K562 (cell line): ENCODE measurements around the gene CABP5. TPM values are rescaled to one million over a fixed set of nuclear protein-coding genes. Genes with fewer than 3 reads are reported as not detected.

Experiments used
- ATAC-seq: fragments of 200-7000 bp; cut with Tn5 transposase; 3 replicates; pipeline ENCODE4 v1.9.1; 2020; ENCODE audit warnings: moderate library complexity
- BruUV-seq: library from RNA; stranded (reverse); fragments of 400-500 nt; replicated peaks from 2 replicates; lab custom pipeline; 2021; lab: Mats Ljungman, UMichigan
- CTCF ChIA-PET: fragments of 300-600 bp; formaldehyde crosslinking; extraction: SDS; loops from one replicate; lab custom pipeline; 2021; ENCODE audit warnings: low intra/inter-chr PET ratio; lab: Yijun Ruan, JAX
- POLR2A ChIA-PET: fragments of 300-600, 350-650 bp; sonication (Branson Sonifier 250); formaldehyde crosslinking; extraction: SDS; loops from one replicate; lab custom pipeline; 2021; ENCODE audit warnings: antibody characterized with exemption, inconsistent platforms; lab: Yijun Ruan, JAX
- DNase-seq, 4 experiments: peaks; one replicate each; pipeline versions ENCODE4 v3.0.0 to v3.0.0-alpha.2; 2011 to 2018; ENCODE audit warnings: low spot score in 3 of 4, mixed read lengths in 3 of 4; ENCODE audit errors: extremely low read depth in 1 of 4
- FAIRE-seq: peaks from 2 replicates; lab custom pipeline; 2011; peaks lifted over from hg19 to GRCh38; lab: Jason Lieb, UNC
- H2AFZ ChIP-seq: 2 replicates; pipeline ENCODE4 v1.6.0; 2011; ENCODE audit warnings: low read depth, low read length, control low read depth, inconsistent platforms
- H3K27ac ChIP-seq: fragments of 200-600 bp; 3 replicates; pipeline ENCODE4 v1.8.0; 2011; ENCODE audit warnings: low read depth, mild to moderate bottlenecking, control low read depth, inconsistent platforms, low read length, moderate library complexity, mixed read lengths; ENCODE audit errors: extremely low read depth
- H3K27me3 ChIP-seq, 2 experiments: fragments of 300-600 bp in 1 of 2; 2 replicates in 1 of 2; 3 replicates in 1 of 2; pipeline versions ENCODE4 v1.6.0 to v1.8.0; 2011; ENCODE audit warnings: inconsistent platforms in 2 of 2, low read length in 2 of 2, mild to moderate bottlenecking in 1 of 2, mixed read lengths in 1 of 2, moderate library complexity in 1 of 2; ENCODE audit not compliant: control insufficient read depth in 2 of 2, insufficient read depth in 2 of 2
- H3K36me3 ChIP-seq: fragments of 300-600 bp; 3 replicates; pipeline ENCODE4 v1.8.0; 2011; ENCODE audit warnings: mild to moderate bottlenecking, low read length, inconsistent platforms; ENCODE audit not compliant: control insufficient read depth, insufficient read depth
- H3K4me1 ChIP-seq, 2 experiments: fragments of 200-600 bp in 1 of 2; replicated peaks in 1 of 2; 2 replicates in 1 of 2; 3 replicates in 1 of 2; pipeline versions ENCODE4 v1.5.1 to v1.8.0; 2011; ENCODE audit warnings: inconsistent platforms in 2 of 2, low read length in 2 of 2, mild to moderate bottlenecking in 1 of 2, mixed read lengths in 1 of 2, moderate library complexity in 1 of 2; ENCODE audit not compliant: control insufficient read depth in 2 of 2, insufficient read depth in 2 of 2
- H3K4me2 ChIP-seq: 2 replicates; pipeline ENCODE4 v1.6.1; 2011; ENCODE audit warnings: low read length, control low read depth, inconsistent platforms, mixed read lengths; ENCODE audit not compliant: insufficient read depth
- H3K4me3 ChIP-seq: fragments of 200-600 bp; sonication (generic), shearing (Covaris generic); 2 replicates; pipeline ENCODE4 v1.5.1; 2016; ENCODE audit warnings: control low read depth, inconsistent platforms
- H3K79me2 ChIP-seq: fragments of 200-600 bp; 3 replicates; pipeline ENCODE4 v1.8.0; 2011; ENCODE audit warnings: low read length, inconsistent platforms; ENCODE audit not compliant: control insufficient read depth, insufficient read depth
- H3K9ac ChIP-seq, 2 experiments: 2 replicates each; pipeline versions ENCODE4 v1.6.0 to v1.6.1; 2011; ENCODE audit warnings: low read depth in 2 of 2, low read length in 2 of 2, control low read depth in 1 of 2, inconsistent platforms in 1 of 2, mild to moderate bottlenecking in 1 of 2, mixed read lengths in 1 of 2; ENCODE audit not compliant: insufficient read depth in 1 of 2
- H3K9me1 ChIP-seq: one replicate; pipeline ENCODE4 v1.6.0; 2011; ENCODE audit warnings: inconsistent platforms, mild to moderate bottlenecking, low read length, moderate library complexity; ENCODE audit not compliant: control insufficient read depth, insufficient read depth
- H3K9me3 ChIP-seq: replicated peaks from 2 replicates; pipeline ENCODE4 v1.5.1; 2011; ENCODE audit warnings: low read depth, low read length, inconsistent platforms; ENCODE audit not compliant: control insufficient read depth, insufficient read depth
- H4K20me1 ChIP-seq: replicated peaks from 2 replicates; pipeline ENCODE4 v1.6.1; 2011; ENCODE audit warnings: low read length, inconsistent platforms, mixed read lengths; ENCODE audit not compliant: control insufficient read depth, insufficient read depth
- ATF2 ChIP-seq: sonication (generic); formaldehyde crosslinking; IDR thresholded peaks from 2 replicates; pipeline ENCODE4 v1.8.1; 2022; ENCODE audit warnings: missing genetic modification reagents
- C11orf30 ChIP-seq: fragments of 450-650 bp; IDR thresholded peaks from 2 replicates; pipeline ENCODE4 v1.6.1; 2016; ENCODE audit warnings: low read depth, mild to moderate bottlenecking
- CCNT2 ChIP-seq: IDR thresholded peaks from 2 replicates; pipeline ENCODE4 v1.6.1; 2011; ENCODE audit warnings: borderline replicate concordance, low read depth, mild to moderate bottlenecking, moderate library complexity, mixed read lengths, low read length; ENCODE audit not compliant: insufficient read length; ENCODE audit errors: extremely low read depth
- DACH1 ChIP-seq: fragments of 450-650 bp; IDR thresholded peaks from 2 replicates; pipeline ENCODE4 v1.6.1; 2018; ENCODE audit not compliant: partially characterized antibody
- DNMT1 ChIP-seq: fragments of 450-650 bp; IDR thresholded peaks from 2 replicates; pipeline ENCODE4 v1.6.1; 2016; ENCODE audit warnings: antibody characterized with exemption, mild to moderate bottlenecking
- MCM7 ChIP-seq, 2 experiments: fragments of 450-650 bp; IDR thresholded peaks; 2 replicates each; pipeline ENCODE4 v1.6.1; 2016 to 2018
- MTA3 ChIP-seq: fragments of 450-650 bp; formaldehyde crosslinking; IDR thresholded peaks from 2 replicates; pipeline ENCODE4 v1.6.1; 2017; ENCODE audit warnings: mild to moderate bottlenecking, borderline replicate concordance
- MXI1 ChIP-seq: IDR thresholded peaks from 2 replicates; pipeline ENCODE4 v1.6.1; 2011; ENCODE audit warnings: low read depth, mild to moderate bottlenecking, improper control_type of control experiment, low read length
- NONO ChIP-seq, 2 experiments: fragments of 200-400 bp in 1 of 2; fragments of 450-650 bp in 1 of 2; formaldehyde crosslinking in 1 of 2; IDR thresholded peaks; 2 replicates each; pipeline ENCODE4 v1.6.1; 2017; ENCODE audit warnings: low read depth in 2 of 2, mild to moderate bottlenecking in 2 of 2, moderate library complexity in 2 of 2, low read length in 1 of 2
- NUFIP1 ChIP-seq: fragments of 450-650 bp; IDR thresholded peaks from 2 replicates; pipeline ENCODE4 v1.6.1; 2018; ENCODE audit not compliant: partially characterized antibody
- RBM25 ChIP-seq: fragments of 200-400 bp; formaldehyde crosslinking; IDR thresholded peaks from 2 replicates; pipeline ENCODE4 v1.6.1; 2018; ENCODE audit warnings: low read length, low read depth, moderate library complexity; ENCODE audit not compliant: severe bottlenecking
- STAG1 ChIP-seq: sonication (generic); formaldehyde crosslinking; IDR thresholded peaks from 2 replicates; pipeline ENCODE4 v1.5.0; 2020; ENCODE audit warnings: missing genetic modification reagents, borderline replicate concordance
- TARDBP ChIP-seq: fragments of 450-650 bp; IDR thresholded peaks from 2 replicates; pipeline ENCODE4 v1.6.1; 2016
- TRIM24 ChIP-seq, 2 experiments: fragments of 450-650 bp; IDR thresholded peaks; 2 replicates each; pipeline ENCODE4 v1.6.1; 2016
- ZNF165 ChIP-seq: fragments of 250-450 bp; sonication (Bioruptor Pico); IDR thresholded peaks from 2 replicates; pipeline ENCODE4 v1.4.0; 2020; ENCODE audit warnings: borderline replicate concordance
- ZNF174 ChIP-seq: fragments of 250-450 bp; sonication (Bioruptor Pico); IDR thresholded peaks from 2 replicates; pipeline ENCODE4 v1.4.0; 2020; ENCODE audit warnings: mild to moderate bottlenecking
- ZNF184 ChIP-seq: sonication (generic); formaldehyde crosslinking; IDR thresholded peaks from 2 replicates; pipeline ENCODE4 v1.5.0; 2020; ENCODE audit warnings: missing genetic modification reagents
- ZNF217 ChIP-seq: sonication (generic); formaldehyde crosslinking; IDR thresholded peaks from 2 replicates; pipeline ENCODE4 v1.8.0; 2022; ENCODE audit warnings: mild to moderate bottlenecking, missing genetic modification reagents
- WGBS: fragments of 100-300 bp; shearing (Covaris generic); methylation state at CpG from one replicate; pipeline ENCODE4 v1.1.6; 2016; ENCODE audit warnings: low coverage, mixed read lengths; ENCODE audit not compliant: insufficient coverage; ENCODE audit errors: missing lambda C conversion rate; 5-methylcytosine and 5-hydroxymethylcytosine counted together
- in situ Hi-C: fragments of 300-500 bp; cut with MboI; formaldehyde crosslinking; loops from 4 replicates; pipeline ENCODE4 v1.15.0; 2018; ENCODE audit warnings: inconsistent platforms, mixed read lengths
- intact Hi-C: fragments of 100-400 bp; cut with micrococcal nuclease; formaldehyde crosslinking; loops from 2 replicates; pipeline ENCODE4 v1.14.2; 2022
- polyA plus RNA-seq, 8 experiments: library from polyadenylated mRNA; depleted of rRNA in 4 of 8; stranded (reverse) in 5 of 8; unstranded in 3 of 8; fragments of >200 nt; fragmentation: Nextera tagmentation in 2 of 8; fragmentation: Illumina TruSeq in 1 of 8; extraction: Ambion mirVana in 2 of 8; extraction: Trizol in 1 of 8; gene quantifications; 2 replicates each; pipeline versions ENCODE4 v1.2.1 to v1.2.3, GENCODE V29; 2011 to 2014; ENCODE audit warnings: inconsistent platforms in 1 of 8, missing spikeins in 1 of 8
- total RNA-seq, 7 experiments: library from RNA; depleted of rRNA in 6 of 7; stranded (reverse); fragments of >200 nt in 6 of 7; fragmentation: Illumina TruSeq in 2 of 7; extraction: Trizol in 2 of 7; gene quantifications; 2 replicates each; pipeline versions ENCODE4 v1.2.1 to v1.2.3, GENCODE V29; 2011 to 2021; ENCODE audit warnings: low replicate concordance in 1 of 7
- TF ChIP-seq, protein P1 (sequence below): fragments of 250-450 bp; sonication (Bioruptor Pico); IDR thresholded peaks from 2 replicates; pipeline ENCODE4 v1.4.0; 2020
- TF ChIP-seq, protein P2 (sequence below): fragments of 250-450 bp; sonication (Bioruptor Pico); IDR thresholded peaks from 2 replicates; pipeline ENCODE4 v1.8.0; 2022; ENCODE audit warnings: moderate library complexity, mild to moderate bottlenecking, inconsistent platforms

The CABP5 gene
- total and polyA plus RNA-seq, 9 of the 15 experiments (the other 6 are each of a cell fraction or from before 2014, with no cell fraction given), result not detected

DNA sequence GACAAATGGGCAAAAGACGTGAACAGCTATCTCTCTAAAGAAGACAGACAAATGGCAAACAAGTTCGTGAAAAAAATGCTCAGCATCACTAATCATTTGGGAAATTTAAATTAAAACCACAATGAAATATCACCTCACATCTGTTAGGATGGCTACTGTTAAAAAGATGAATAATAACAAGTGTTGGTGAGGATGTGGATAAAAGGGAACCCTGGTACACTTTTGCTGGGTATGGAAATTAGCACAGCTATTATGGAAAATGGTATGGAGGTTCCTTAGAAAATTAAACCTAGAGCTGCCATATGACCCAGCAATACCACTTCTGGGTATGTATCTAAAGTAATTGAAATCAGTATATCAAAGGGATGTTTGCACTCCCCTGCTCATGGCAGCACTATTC, 7.1 kb downstream of the CABP5 start:
- H3K9me1 ChIP-seq, result no peaks in the 10 kb centered on the region
- H3K4me2 ChIP-seq, result no peak overlapping the region
- WGBS, result 0% methylated on average over 2 of the region's 2 CpGs
- intact Hi-C loops (no loop called here), in situ Hi-C loops (no loop called here)
- H2AFZ ChIP-seq, result no peak overlapping the region
- DNase-seq, result no peak
- no TSS peak for BruUV-seq
- peaks cover 2% of the 10 kb centered on the region for H3K9me3 ChIP-seq
- ChIA-PET CTCF (no interaction called here), POLR2A (no interaction called here)
- no peak for ATAC-seq
- H3K4me1 ChIP-seq, result no peaks in the 10 kb centered on the region
- H3K4me3 ChIP-seq, result no peak overlapping the region
- H3K27me3 ChIP-seq, result peaks cover 6 to 26% of the 10 kb centered on the region in 2 experiments; a peak in 3 of 5 replicates
- FAIRE-seq, result no peak
- H4K20me1 ChIP-seq, result no peaks in the 10 kb centered on the region
- no peak overlapping the region for H3K27ac ChIP-seq
- no peaks in the 10 kb centered on the region for H3K79me2 ChIP-seq
- H3K9ac ChIP-seq, result no peak overlapping the region
- no peaks in the 10 kb centered on the region for H3K36me3 ChIP-seq
- no peak for TF ChIP-seq ZNF217
- TF ChIP-seq RBM25, result peak; percentile 78
- no peak for TF ChIP-seq NONO (IDR thresholded peaks at IDR 0.05; ENCODE audit: low read depth in 2 of 2, low read length in 1 of 2)
- TF ChIP-seq MCM7 (IDR thresholded peaks at IDR 0.05), result no peak
- no peak for TF ChIP-seq ZNF165 (CRISPR knock-in tag)
- no peak for TF ChIP-seq MXI1
- TF ChIP-seq, protein P1, sequence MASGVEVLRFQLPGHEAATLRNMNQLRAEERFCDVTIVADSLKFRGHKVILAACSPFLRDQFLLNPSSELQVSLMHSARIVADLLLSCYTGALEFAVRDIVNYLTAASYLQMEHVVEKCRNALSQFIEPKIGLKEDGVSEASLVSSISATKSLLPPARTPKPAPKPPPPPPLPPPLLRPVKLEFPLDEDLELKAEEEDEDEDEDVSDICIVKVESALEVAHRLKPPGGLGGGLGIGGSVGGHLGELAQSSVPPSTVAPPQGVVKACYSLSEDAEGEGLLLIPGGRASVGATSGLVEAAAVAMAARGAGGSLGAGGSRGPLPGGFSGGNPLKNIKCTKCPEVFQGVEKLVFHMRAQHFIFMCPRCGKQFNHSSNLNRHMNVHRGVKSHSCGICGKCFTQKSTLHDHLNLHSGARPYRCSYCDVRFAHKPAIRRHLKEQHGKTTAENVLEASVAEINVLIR (CRISPR knock-in tag), result no peak
- TF ChIP-seq MTA3, result no peak
- TF ChIP-seq ZNF174 (CRISPR knock-in tag), result no peak
- TF ChIP-seq DACH1, result no peak
- TF ChIP-seq STAG1, result no peak
- TF ChIP-seq C11orf30, result no peak
- TF ChIP-seq ATF2 (CRISPR knock-in tag), result no peak
- peak in 1 of 2 experiments; percentile 25; a peak in 1 of 4 replicates for TF ChIP-seq TRIM24 (IDR thresholded peaks at IDR 0.05)
- TF ChIP-seq ZNF184 (CRISPR knock-in tag), result peak; percentile 97
- TF ChIP-seq NUFIP1, result no peak
- no peak for TF ChIP-seq CCNT2
- no peak for TF ChIP-seq DNMT1
- no peak for TF ChIP-seq TARDBP
- TF ChIP-seq, protein P2, sequence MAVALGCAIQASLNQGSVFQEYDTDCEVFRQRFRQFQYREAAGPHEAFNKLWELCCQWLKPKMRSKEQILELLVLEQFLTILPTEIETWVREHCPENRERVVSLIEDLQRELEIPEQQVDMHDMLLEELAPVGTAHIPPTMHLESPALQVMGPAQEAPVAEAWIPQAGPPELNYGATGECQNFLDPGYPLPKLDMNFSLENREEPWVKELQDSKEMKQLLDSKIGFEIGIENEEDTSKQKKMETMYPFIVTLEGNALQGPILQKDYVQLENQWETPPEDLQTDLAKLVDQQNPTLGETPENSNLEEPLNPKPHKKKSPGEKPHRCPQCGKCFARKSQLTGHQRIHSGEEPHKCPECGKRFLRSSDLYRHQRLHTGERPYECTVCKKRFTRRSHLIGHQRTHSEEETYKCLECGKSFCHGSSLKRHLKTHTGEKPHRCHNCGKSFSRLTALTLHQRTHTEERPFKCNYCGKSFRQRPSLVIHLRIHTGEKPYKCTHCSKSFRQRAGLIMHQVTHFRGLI (CRISPR knock-in tag), result no peak
